ENCODE measurements around the gene PBX1.

Gene PBX1

DNA sequence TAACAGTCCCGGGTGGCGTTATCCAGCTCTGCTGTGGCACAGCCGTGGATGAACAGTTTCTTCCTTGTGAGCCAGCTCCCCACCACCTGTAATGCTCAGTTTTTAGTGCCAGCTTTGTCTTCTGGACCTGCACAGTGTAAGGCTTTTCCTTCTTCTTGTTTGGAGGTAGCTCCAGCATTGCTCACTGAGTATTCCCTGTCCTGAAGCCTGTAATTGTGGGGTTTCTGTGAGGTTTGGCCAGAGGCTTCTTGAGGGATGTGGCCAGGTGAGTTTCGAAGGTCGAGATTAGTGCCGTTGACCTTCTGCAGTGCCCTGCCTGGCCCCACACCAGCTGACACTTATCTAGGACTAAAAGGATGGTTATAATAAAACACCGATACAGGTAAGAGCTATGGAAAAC, 75.0 kb downstream of the PBX1 start:
- TF ChIP-seq SIN3A (IDR thresholded peaks at IDR 0.05; ENCODE audit: borderline replicate concordance, insufficient read depth, low read length) (no peak), FOXP2 (optimal IDR thresholded peaks at IDR 0.05; ENCODE audit: borderline replicate concordance, extremely low read depth, extremely low read length, insufficient read depth) (no peak), TAF1 (IDR thresholded peaks at IDR 0.05; ENCODE audit: borderline replicate concordance, insufficient read depth, low read length) (no peak), POLR2AphosphoS5 (IDR thresholded peaks at IDR 0.05; ENCODE audit: low read depth, low read length) (no peak)
- TF ChIP-seq, protein P1, sequence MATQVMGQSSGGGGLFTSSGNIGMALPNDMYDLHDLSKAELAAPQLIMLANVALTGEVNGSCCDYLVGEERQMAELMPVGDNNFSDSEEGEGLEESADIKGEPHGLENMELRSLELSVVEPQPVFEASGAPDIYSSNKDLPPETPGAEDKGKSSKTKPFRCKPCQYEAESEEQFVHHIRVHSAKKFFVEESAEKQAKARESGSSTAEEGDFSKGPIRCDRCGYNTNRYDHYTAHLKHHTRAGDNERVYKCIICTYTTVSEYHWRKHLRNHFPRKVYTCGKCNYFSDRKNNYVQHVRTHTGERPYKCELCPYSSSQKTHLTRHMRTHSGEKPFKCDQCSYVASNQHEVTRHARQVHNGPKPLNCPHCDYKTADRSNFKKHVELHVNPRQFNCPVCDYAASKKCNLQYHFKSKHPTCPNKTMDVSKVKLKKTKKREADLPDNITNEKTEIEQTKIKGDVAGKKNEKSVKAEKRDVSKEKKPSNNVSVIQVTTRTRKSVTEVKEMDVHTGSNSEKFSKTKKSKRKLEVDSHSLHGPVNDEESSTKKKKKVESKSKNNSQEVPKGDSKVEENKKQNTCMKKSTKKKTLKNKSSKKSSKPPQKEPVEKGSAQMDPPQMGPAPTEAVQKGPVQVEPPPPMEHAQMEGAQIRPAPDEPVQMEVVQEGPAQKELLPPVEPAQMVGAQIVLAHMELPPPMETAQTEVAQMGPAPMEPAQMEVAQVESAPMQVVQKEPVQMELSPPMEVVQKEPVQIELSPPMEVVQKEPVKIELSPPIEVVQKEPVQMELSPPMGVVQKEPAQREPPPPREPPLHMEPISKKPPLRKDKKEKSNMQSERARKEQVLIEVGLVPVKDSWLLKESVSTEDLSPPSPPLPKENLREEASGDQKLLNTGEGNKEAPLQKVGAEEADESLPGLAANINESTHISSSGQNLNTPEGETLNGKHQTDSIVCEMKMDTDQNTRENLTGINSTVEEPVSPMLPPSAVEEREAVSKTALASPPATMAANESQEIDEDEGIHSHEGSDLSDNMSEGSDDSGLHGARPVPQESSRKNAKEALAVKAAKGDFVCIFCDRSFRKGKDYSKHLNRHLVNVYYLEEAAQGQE (IDR thresholded peaks at IDR 0.05; ENCODE audit: insufficient read depth in 1 of 2, low read depth in 2 of 2, low read length in 2 of 2), result no peak

DNA sequence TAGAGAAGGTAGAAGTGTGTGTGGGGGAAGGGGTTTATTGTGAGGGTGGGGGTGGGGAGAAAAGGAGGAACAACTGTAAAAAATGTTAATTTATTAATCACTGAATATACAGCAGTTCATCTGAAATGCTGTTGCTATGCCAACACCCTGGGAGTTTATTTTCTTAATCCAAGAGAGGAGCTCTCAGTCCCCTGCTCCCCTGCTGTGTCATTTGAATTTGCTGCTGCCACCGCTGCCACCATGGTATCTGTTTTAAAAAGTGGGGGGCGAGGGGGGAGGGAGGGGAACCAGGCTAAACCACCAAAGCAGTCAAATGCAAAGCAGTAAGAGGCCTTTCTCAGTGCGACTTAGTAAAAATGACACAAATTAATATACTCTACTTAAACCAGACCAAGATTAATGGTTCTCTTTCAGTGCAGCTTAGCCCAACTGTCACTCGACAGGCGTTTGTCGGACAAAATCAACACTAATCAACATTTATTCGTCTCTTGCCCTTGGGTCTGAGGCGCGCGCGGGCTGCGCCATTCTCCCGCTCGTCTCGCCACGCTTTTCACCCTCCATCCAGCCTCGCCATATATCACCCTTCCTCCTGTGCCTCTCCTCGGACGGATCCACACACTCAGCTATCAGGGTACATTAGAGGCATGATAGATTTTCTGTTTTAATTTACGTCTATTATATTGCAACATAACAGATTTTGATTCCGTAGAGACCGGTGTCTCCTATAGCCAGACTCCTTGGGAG, 76.2 kb downstream of the PBX1 start:
- TF ChIP-seq, protein P1 (IDR thresholded peaks at IDR 0.05; ENCODE audit: insufficient read depth in 1 of 2, low read depth in 2 of 2, low read length in 2 of 2), result no peak

DNA sequence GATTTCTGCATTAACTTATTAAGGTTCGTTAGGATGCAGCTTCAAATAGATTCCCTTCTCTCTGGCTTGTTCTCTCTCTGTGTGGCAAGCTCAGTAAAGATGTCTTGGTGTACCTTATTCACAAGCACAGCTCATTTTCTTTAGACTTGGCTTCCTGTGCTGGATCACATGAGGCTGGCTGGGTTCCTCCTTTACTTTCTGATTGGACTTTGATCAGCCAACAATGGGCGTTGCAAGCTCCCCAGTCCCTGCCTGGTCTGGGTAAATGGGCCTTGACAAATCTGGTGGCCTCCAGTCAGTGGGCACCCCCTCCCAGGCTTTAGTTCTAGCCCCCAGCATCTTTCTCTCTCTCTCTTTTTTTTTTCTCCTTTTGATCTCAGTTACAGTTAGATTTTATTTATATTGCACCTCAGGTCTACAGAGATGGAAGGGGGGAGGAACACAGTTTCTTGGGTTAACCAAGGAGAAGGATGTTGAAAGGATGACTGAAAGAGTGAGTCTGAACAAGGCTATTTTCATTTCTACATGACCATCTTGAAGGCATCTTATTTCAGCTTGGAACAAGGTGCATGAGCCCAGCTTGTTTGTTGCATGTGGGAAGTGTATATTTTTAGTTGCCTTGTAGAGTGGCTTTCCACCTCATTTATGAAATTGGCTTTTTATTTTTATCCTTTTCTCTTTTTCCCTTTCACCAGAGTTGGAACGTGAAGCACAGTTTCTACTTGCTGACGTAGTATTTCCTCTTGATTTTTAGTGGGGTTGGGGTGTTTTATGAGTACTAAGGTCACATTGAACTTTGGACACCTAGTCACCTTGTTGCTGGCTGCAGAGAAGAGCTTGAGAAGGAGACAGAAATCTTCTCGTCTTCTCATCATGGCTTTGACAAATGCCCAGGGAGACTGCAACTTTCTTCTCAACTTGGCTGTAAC, 77.1 kb downstream of the PBX1 start:
- TF ChIP-seq SIN3A (IDR thresholded peaks at IDR 0.05; ENCODE audit: borderline replicate concordance, insufficient read depth, low read length) (no peak), TAF1 (IDR thresholded peaks at IDR 0.05; ENCODE audit: borderline replicate concordance, insufficient read depth, low read length) (no peak), FOXP2 (optimal IDR thresholded peaks at IDR 0.05; ENCODE audit: borderline replicate concordance, extremely low read depth, extremely low read length, insufficient read depth) (no peak), POLR2AphosphoS5 (IDR thresholded peaks at IDR 0.05; ENCODE audit: low read depth, low read length) (no peak)
- TF ChIP-seq, protein P1 (IDR thresholded peaks at IDR 0.05; ENCODE audit: insufficient read depth in 1 of 2, low read depth in 2 of 2, low read length in 2 of 2), result no peak

DNA sequence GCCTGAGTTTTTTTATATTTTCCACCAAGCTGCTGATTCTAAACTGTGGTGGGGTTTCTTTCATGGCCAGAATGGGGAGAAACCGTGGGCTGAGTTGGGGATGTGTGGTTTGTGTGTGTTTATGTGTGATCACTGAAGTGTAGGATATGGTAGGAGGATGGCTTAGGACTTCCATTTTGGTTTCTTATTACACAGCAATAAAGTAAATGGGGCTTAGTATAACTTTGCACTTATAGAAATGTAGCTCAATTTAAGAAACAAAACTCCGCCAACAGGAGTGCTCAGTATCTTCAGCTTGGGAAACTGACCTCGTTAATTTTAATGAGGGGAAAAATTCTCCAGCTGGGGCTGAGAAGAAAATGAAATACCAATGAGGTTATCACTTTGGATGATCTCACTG, 77.8 kb downstream of the PBX1 start:
- TF ChIP-seq FOXP2 (optimal IDR thresholded peaks at IDR 0.05; ENCODE audit: borderline replicate concordance, extremely low read depth, extremely low read length, insufficient read depth) (no peak), POLR2AphosphoS5 (IDR thresholded peaks at IDR 0.05; ENCODE audit: low read depth, low read length) (no peak), SIN3A (IDR thresholded peaks at IDR 0.05; ENCODE audit: borderline replicate concordance, insufficient read depth, low read length) (no peak), TAF1 (IDR thresholded peaks at IDR 0.05; ENCODE audit: borderline replicate concordance, insufficient read depth, low read length) (no peak)
- TF ChIP-seq, protein P1 (IDR thresholded peaks at IDR 0.05; ENCODE audit: insufficient read depth in 1 of 2, low read depth in 2 of 2, low read length in 2 of 2), result no peak
